GM21717 (cell line): ENCODE results near the gene AFG3L2.
A peak's percentile ranks its signal among the peaks of the same experiment; 100 is the strongest.
"Not testable (repeated sequence)": the region's sequence is repeated elsewhere in the genome, so short reads cannot be mapped to it uniquely, and the experiment has no call there.

Experiments used
- ATAC-seq: cut with Tn5 transposase; IDR thresholded peaks from one replicate; pipeline ENCODE4 v1.9.1; 2021; ENCODE audit warnings: mild to moderate bottlenecking, moderate library complexity; ENCODE audit not compliant: unreplicated experiment

AFG3L2 gene

DNA sequence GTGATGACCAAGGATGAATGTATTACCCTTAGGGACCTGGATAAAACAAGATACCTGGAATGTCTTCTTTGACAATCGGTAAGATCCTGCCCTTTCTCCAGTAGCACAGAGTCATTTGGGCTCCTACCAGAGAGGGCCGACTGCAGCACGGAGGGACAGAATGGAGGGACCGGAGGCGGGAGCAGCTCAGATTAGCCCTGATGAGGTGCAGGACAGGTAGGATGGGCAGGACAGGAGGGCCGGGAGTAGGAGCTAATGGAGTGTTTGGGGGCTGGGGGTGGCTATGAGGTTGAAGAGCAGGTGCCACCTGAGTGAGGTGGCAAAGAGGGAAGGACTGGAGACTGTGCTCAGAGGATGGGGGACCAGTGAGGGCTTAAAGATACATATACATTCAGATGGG lies 20.8 kb upstream of the AFG3L2 start:
- no peak for ATAC-seq

DNA sequence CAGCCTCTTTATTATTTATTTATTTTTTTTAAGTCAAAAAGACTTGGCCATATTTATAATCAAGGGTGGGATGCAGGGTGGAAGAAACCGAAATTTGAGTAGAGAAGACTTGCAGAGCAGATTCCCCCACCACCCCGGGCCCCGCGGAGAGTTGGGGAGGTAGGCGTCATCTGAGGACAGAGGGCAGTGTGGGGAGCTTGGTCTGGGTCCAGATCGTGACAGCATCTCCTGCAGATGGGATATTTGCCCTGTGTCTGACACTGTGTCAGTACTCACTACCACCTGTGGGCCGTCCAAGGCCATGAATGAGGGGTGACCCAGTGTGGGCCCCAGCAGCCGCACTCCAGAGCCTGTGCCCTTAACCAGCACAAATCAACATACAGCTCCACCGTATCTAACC lies 20.2 kb upstream of the AFG3L2 start:
- ATAC-seq = no peak

DNA sequence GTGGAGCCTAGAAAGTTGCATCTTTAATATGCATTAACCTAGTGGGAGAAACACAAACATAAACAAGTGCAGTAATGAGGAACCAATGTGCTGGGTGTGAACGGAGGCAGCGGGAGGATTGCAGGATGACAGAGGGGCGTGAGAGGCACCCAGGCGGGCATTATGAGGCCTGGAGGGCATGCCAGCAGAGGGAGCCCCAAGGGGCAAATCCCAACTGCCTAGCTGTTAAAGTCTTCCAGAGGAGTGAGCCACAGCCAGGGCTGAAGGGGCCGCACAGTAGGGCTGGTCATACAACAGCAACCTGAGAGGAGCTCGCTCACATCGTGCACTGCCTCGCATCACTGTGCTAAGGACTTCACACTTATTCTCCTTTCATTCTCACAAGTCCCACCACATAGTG lies 17.4 kb upstream of the AFG3L2 start:
- ATAC-seq = no peak

DNA sequence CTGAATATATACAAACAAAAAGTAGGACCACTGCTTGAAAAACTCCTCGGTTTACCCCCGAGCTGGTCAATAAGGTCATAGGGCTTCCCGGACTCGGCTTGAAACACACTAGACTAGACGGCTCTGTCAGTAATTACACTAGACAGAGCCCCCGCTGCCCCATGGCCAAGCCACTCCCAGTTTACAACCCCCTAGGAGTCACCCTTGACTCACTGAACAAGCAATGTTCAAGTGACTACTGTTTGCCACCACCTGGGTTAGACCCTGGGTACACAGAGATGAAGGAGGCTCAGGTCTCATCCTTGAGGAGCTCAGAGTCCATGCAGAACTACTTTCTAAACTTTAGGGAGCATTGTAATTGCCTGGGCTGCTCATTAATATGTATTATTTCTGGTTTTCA lies 17.0 kb upstream of the AFG3L2 start:
- no peak for ATAC-seq

DNA sequence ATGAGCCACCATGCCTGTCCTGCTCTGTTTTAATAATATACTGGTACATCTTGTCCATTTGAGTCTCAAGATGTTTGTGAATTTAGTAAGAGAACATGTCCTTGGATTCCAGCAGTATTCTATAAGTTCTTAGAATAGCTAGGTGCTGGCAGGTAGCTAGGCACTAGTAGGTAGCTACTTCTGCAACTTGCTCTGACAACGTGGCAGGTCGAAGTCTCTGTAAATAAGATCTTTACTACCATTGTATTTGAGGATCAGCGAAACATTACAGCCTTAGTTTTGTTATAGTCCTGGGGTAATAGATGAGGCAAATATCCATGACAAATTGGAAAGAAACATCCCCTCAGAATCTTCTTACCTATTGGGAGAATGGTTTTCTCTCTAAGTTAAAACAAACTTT lies 16.5 kb upstream of the AFG3L2 start:
- ATAC-seq = no peak

DNA sequence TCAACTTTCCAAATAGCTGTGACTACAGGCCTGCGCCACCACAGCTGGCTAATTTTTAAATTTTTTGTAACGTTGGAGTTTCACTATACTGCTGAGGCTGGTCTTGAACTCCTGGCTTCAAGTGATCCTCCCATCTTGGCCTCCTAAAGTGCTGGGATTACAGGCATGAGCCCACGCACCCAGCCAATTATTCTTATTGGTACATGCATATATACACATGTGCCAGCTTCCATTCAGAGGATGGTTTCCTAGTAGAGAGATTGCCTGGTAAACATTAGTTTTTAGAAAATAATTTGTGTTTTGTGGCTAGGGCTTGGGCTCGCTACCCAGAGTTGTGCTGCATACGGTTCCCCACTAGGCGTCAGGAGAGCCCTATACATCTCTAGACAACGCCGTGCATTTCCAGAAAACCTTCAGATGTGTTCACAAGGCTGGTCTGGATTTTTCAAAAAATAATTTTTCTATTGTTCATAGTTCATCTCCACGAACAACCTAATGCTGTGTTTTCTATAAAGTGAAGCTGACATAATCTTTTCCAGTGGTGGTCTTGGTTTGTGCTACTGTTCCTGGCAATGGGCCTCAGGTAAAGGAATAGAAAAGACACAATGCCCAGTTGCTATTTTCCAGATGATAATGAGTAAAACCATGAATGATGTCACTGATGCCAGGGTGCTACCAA lies 14.6 kb upstream of the AFG3L2 start:
- ATAC-seq = no peak

DNA sequence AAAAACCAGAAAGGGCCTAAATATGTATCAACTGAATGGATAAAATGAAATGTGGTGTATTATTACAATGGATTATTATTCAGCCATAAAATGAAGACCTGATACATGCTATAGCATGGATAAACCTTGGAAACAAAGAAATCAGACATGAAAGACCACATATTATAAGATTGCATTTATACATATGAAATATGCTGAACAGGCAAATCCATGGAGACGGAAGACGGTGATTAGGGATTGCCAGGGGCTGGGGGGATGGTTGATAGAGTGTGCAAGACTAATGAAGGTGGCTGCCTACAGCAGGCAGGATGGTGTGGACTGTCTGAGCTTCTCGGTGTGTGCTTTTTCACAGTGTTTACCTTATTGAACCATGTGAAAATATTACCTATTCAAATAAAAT lies 11.4 kb upstream of the AFG3L2 start:
- no peak for ATAC-seq

DNA sequence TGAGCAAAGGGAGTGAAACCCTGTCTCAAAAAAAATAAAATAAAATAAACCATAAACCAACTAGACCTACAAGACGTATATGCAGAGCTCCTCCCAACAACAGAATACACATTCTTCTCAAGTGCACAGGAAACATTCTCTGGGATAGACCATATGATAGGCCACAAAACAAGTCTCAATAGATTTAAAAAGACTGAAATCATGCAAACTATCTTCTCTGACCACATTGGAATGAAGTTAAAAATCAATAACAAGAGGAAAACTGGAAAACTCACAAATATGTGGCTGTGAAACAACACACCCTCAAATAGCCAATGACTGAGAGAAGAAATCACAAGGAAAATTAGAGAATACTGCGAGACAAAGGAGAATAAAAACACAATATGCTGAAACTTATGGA lies 7.2 kb upstream of the AFG3L2 start:
- no peak for ATAC-seq

DNA sequence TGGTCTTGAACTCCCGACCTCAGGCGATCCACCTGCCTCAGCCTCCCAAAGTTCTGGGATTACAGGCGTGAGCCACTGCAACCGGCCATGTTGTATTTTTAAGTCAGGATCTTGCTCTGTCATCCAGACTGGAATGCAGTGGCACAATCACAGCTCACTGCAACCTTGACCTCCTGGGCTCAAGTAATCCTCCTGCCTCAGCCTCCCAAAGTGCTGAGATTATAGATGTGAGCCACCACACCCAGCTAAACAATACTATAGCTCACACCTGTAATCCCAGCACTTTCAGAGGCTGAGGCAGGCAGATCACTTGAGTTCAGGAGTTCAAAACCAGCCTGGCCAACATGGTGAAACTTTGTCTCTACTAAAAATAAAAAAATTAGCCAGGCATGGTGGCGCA lies 6.7 kb upstream of the AFG3L2 start:
- not testable (repeated sequence) for ATAC-seq

DNA sequence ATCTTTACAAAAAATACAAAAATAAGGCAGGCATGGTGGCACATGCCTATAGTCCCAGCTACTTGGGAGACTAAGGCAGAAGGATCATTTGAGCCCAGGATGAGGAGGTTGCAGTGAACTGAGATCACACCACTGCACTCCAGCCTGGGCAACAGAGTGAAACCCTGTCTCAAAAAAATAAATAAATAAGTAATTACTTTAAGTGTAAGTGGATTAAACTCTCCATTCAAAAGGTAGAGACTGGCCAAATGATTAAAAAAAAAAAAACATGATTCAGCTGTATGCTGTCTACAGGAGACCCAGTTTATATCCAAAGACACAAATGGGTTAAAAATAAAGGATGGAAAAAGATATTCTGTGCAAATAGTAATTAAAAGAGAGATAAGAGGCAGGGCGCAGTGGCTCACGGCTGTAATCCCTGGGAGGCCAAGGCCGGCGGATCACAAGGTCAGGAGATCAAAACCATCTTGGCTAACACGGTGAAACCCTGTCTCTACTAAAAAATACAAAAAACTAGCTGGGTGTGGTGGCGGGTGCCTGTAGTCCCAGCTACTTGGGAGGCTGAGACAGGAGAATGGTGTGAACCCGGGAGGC lies 5.3 kb upstream of the AFG3L2 start:
- ATAC-seq = not testable (repeated sequence)

DNA sequence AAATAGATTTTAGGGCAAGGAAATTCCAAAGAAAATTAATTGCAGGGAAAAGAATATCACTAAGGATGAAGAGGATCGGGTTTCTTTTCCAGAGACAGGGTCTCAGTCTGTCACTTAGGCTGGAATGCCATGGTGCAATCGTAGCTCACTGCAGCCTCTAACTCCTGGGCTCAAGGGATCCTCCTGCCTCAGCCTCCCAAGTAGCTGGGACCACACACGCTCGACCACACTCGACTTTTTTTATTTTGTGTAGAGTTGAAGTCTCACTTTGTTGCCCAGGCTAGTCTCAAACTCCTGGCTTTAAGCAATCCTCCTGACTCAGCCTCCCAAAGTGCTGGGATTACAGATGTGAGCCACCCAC lies 1.2 kb upstream of the AFG3L2 start:
- not testable (repeated sequence) for ATAC-seq

DNA sequence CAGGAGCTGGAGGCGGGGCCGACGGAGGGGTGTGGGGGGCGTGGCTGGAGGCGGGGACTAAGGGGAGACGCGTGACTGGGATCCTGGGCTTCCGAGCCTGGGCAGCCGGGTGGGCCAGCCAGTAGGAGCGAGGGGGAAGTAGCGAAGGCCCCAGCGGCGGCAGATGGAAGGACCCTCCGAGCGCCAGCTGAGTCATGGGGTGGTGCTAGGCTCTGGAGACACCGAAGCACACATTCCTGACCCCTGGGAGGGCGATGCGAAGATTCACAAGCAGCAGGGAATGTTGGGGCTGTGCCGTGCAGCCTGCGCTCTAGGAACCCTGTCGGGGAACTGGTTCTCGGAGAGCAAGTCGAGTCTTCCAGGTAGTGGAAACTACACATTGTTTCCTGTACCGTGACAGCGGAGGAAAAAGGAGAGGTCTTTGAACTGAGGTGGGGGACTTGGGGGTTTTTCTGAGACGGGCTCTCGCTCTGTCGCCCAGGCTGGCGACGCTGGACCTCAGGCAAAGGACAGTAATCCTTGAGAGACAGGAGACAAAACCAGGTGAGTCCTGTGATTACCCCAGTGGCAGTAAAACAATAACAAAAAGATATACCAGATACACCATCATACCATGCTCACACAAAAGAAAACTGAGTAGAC lies 650 bp upstream of the AFG3L2 start:
- ATAC-seq = peak; percentile 65

DNA sequence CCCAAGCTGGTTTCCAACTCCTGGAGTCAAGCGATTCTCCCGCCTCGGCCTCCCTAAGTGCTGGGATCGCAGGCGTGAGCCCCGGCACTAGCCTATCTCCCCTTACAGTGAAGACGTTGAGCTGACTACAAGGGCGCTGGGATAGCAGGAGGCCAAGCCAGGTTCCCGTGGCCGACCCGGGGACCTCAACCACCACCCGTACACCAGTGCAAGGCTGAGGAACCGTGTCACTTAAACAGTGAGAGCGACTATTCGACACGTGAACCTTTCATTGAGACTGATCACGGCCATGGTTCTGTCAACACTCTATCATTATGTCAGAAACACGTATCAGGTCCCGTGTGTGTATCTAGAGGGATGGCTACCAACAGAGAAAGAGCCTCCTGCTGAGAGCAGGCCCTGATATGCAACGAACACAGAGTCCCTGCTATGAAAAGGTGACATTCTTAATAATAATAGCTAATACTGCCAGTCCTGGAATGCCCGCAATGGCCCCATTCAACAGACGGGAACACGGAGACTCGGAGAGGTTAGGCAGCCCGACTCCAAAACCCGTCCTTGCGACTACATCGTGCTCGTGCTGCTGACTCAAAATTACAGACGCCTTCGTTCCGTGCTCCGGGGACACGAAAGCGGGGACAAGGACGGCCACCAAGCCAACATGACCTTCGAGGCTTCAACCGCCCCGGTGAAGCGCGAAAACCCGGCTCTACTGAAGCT lies 833 bp downstream of the AFG3L2 start:
- ATAC-seq = peak; percentile 2

DNA sequence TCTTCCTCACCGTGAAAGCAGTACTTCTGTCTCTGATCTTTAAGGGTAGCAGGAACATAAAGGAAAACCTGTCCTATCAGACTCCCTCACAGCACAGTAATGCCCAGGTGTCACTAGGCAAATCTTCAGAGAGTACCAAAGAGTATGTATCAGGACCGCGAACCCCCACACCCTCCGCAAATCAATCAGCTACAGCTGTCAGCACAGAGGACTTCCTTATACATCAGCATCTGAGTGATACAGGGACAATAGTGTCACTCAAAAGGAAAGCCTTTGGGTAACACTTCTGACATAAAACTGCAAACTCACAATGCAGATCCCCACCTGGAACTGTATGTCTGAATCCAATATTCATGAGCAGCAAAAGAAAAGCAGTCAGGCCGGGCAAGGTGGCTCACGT lies 2.6 kb downstream of the AFG3L2 start:
- ATAC-seq = no peak

DNA sequence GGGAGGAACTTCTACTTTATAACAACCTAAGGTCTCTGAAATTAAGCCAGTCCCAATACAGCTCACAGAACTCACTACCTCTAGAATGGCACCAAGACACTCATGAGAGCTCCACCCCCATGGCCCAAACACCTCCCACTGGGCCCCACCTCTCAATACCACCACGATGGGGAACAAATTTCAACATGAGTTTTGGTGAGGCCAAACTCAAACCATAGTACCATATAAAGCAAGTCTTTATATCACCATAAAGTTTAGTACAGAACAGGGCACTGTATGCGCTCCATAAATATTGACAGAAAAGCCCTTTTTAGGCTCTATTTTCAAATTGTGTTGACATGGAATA lies 3.3 kb downstream of the AFG3L2 start:
- no peak for ATAC-seq

DNA sequence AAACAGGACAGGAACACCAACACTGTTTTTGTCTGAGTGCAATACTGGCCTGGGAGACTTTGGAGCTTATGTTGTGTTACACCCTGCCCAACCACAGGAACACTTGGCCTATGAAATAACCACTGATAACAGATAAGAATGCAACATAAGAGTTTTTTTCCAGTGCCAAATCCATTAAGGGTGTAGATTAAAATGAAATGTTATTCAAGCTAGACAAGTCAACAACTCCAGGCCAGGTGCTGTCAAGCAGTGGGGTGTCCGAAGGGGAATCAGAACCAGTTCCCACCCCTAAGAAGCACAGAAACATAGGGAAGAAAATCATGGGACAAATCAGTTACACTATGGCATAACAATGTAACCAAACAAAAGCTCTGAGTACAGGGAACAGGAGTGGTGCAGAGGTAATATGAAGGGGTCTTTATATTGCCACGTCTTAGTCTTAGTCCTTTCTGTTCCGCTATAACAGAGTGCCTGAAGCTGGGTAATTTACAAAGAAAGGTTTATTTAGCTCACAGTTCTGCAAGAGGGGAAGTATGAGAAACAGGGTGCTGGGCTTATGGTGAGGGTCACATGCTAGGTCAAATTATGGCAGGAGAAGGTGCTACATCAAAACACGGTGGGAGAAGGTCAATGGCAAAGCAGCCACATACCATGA lies 3.8 kb downstream of the AFG3L2 start:
- no peak for ATAC-seq

DNA sequence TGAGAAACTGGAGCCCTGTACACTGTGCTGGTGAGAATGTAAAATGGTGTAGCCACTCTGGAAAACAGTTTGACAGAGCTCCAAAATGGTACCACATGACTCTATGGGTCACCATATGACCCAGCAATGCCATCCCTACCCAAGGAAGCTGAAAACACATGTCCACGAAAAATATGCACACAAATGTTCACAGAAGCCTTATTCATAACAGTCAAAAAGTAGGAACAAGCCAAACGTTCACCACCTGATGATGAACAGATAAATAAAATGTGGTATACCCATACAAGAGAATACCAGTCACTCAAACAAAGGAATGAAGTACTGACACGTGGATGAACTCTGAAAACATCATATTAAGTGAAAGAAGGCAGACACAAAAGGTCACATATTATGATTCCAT lies 4.6 kb downstream of the AFG3L2 start:
- no peak for ATAC-seq

DNA sequence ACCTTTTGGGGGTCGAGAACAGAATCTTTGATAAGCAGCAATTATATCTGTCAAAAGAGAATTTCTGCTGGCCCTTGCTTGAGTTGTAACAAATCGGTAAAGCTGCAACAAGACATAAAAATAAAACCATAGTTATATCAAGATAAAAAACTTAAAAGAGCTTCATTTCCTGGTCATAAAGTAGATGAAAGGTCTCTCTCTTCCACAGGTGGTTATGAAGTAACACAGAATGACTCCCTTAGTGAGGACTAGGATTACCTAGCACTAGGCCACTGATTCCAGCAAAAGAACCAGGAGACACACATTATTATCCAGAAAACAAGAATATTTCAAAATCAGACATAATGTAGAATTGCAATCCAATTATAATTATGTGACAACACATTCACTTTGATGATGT lies 5.4 kb downstream of the AFG3L2 start:
- ATAC-seq = no peak

DNA sequence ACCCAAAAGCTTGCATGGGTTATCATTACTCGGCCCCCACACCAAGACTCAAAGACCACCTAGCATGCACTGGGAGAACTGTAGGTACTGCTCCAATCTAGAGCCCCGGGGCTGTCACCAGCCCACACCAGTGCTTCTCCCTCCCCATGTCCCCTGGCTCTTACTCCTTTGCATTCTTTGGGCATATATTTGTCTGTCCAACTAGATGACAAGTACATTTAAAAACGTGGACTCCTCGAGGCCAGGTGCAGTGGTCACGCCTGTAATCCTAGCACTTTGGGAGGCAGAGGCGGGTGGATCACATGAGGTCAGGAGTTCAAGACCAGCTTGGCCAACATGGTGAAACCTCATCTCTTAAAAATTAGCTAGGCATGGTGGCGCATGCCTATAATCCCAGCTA lies 7.8 kb downstream of the AFG3L2 start:
- no peak for ATAC-seq

DNA sequence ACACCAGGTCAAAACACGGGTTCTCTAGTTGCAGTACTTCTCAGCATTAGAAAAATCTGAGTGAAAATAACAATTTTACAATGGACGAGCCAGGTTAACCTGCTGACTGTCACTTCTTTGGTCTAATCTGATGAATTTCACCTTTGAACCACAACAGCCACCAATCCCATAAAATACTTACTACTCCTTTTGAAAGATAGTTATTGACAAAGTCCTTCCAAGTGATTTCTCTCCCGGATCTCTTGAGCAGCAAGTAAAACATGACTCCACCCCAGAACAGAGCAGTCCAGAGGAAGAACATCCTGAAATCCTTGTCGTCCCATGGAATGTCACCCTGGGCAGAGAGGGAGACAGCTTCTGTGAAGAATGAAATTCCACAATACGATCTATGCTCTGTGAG lies 10.2 kb downstream of the AFG3L2 start:
- ATAC-seq = no peak

DNA sequence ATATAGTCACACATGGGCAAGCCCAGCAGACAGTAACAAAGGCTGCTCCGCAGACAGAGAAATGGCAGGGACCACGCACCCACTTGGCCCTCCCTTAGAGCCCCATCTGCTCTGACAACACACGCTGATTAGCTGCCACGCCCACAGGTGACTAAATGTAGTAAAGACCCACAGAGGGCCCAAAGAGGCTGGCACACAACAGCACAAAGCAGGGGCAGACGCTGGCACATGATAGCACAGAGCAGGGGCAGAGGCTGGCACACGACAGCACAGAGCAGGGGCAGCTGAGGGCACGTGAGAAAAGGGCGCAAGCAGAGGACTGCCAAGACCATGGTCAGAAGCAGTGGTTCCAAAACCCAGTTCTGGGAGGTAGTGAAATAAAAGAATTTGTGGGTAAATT lies 10.6 kb downstream of the AFG3L2 start:
- no peak for ATAC-seq
